IPS-18c (cell line): ENCODE measurements around the gene ZNRF3.
"Not testable (repeated sequence)": the region's sequence is repeated elsewhere in the genome, so short reads cannot be mapped to it uniquely, and the experiment has no call there.

ENCODE experiments used
- H3K4me3 ChIP-seq: 2 replicates; pipeline ENCODE4 v1.7.0; 2013; ENCODE audit warnings: low read depth, mild to moderate bottlenecking, low read length, moderate library complexity; ENCODE audit not compliant: insufficient read depth
- H3K9me3 ChIP-seq: one replicate; pipeline ENCODE4 v1.6.1; 2013; ENCODE audit warnings: mild to moderate bottlenecking, low read length, moderate library complexity; ENCODE audit not compliant: control insufficient read depth, insufficient read depth

The ZNRF3 gene

DNA sequence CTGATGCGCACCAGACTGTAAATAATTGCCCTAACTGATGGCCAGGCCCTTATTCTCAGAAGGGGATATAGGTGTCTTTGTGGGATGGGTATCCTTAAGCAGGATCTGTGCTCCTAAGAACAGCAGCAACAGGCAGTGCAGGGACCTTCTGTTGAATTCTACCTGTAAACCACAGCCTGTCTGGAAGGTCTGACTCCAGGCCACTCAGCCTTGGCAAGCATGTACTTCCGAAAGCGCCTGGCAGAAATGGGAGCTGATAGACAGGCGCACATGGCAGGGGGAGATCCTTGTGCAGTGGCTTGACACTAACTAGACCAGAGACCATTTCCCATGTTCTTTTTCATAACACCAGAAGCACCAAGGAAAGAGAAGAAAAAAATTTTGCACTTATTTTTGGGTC lies 119.2 kb downstream of the ZNRF3 start:
- Histone ChIP-seq H3K9me3 (no peaks in the 10 kb centered on the region), H3K4me3 (no peak overlapping the region)

DNA sequence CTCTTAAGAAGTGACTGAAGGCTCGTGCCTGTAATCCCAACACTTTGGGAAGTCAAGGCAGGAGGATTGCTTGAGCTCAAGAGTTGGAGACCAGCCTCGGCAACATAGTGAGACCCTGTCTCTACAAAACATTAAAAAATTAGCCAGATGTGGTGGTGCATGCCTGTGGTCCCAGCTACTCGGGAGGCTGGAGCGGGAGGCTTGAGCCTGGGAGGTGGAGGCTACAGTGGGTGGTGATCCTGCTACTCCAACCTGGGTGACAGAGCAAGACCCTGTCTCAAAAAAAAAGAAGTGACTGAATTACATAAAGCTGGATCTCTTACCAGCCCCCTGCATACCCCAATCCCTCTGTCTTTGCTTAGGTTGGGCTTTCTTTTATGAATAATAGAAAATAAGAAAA lies 120.2 kb downstream of the ZNRF3 start:
- H3K4me3 ChIP-seq = no peak overlapping the region
- no peaks in the 10 kb centered on the region for H3K9me3 ChIP-seq

DNA sequence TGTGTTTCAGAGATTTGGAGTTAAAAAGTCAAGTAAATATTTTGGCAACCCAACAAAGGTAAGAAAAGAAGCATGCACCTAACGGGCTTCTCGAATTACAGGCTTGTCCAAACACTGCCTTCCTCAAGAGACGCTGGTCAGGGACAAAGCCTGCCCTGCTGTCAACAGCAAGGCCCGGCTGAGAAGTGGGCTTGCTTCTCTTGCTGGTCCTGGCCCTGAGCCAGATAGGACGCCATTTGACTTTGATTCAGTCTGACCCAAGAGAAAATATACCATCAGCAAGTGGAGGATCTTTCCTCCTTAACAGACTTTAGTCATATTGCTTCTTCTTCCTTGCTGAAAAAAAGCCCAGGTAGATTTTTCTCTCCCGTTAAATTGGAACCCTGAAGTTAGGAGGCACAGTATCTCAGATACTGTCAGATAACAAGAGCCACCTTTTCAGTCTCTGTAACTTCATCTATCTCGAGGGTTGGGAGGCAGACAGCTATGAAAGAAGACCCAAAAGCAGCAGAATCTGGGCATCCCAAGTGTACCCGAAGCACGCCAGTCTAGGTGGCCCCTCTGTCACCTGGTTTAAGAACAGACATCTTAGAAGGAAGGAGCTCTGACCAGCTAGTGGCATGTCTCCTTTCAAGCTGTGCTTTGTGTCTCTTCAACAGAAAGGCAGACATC lies 120.7 kb downstream of the ZNRF3 start:
- Histone ChIP-seq H3K4me3 (no peak overlapping the region), H3K9me3 (no peaks in the 10 kb centered on the region)

DNA sequence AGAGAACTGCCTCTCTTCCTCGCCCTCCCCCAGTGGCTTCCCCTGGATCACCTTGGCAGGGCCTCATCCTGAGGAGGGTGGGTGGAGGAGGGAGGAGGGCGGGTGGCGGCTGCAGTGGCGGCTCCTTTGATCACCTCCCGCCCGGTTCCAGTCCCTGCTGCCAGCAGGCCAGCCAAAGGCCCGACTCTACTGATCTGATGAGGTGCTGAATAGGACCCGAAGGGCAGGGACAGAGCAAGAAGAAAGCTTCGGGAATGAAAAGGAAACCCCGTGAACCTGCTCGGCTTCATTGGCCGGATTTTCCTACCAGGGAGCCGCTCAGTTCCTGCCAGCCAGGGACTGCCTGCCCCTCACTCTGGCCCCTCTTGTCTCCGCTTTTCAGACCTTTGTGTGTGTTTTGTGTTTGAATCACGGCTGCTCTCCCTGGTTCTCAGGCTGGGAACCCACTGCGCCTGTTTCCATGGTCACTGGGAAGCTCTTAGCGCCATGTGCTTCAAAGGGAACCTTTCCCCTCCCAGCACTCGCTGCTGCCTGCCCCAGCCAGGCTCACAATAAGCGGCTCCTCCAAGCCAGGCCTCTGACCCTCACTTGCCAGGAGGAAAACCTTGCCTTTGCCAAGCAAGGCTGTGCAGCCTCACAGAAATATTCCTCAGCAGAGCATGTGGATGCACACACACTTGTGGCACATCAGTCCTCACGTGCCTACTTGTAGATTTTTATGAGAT lies 121.4 kb downstream of the ZNRF3 start:
- Histone ChIP-seq H3K4me3 (0 out of 2 replicates have a peak overlapping the region, but pooled peaks have one; percentile 2), H3K9me3 (no peaks in the 10 kb centered on the region)

DNA sequence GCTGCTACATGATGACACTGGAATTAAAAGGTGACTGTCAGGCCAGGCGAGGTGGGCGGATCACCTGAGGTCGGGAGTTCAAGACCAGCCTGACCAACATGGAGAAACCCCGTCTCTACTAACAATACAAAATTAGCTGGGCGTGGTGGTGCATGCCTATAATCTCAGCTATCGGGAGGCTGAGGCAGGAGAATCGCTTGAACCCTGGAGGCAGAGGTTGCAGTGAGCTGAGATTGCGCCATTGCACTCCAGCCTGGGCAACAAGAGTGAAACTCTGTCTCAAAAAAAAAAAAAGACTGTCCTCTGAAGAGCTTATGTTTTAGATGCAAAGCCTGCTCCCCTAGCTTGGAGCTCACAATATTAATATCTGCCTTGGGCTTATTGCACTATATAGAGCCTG lies 122.4 kb downstream of the ZNRF3 start:
- not testable (repeated sequence) for H3K4me3 ChIP-seq, H3K9me3 ChIP-seq

DNA sequence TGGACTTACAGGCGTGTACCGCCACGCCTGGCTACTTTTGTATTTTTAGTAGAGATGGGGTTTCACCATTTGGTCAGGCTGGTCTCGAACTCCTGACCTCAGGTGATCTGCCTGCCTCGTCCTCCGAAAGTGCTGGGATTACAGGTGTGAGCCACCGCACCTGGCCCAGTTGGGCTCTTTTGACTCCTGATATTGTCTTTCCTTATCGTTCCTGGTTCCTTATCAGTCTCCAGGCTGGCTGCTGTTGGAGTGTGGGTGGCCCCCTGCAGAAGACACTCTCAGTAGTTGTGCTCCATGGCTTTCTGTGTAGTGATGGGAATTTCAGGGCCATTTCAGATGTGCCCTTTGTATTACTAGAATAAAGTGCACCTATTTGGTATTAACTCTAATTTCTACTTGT lies 123.0 kb downstream of the ZNRF3 start:
- no peak overlapping the region for H3K4me3 ChIP-seq
- no peaks in the 10 kb centered on the region for H3K9me3 ChIP-seq

DNA sequence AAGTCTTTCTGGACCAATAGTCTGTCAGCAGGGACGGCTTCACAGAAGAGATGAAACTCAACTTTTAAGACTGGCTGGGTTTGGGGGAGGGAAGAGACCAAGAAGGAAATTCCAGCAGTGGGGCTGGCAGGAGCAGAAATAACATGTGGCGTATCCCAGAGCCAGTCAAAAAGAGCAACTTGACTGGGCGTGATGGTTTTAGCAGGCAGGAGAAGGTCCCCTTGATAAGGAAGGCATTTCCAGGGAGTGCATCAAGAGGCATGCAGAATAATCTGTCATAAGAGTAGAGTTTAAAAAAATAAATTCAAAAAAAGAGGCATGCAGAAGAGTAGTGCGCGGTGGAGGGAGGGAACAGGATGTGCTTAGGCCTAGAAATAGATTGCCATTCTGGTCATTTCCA lies 125.8 kb downstream of the ZNRF3 start:
- Histone ChIP-seq H3K9me3 (no peaks in the 10 kb centered on the region), H3K4me3 (no peak overlapping the region)

DNA sequence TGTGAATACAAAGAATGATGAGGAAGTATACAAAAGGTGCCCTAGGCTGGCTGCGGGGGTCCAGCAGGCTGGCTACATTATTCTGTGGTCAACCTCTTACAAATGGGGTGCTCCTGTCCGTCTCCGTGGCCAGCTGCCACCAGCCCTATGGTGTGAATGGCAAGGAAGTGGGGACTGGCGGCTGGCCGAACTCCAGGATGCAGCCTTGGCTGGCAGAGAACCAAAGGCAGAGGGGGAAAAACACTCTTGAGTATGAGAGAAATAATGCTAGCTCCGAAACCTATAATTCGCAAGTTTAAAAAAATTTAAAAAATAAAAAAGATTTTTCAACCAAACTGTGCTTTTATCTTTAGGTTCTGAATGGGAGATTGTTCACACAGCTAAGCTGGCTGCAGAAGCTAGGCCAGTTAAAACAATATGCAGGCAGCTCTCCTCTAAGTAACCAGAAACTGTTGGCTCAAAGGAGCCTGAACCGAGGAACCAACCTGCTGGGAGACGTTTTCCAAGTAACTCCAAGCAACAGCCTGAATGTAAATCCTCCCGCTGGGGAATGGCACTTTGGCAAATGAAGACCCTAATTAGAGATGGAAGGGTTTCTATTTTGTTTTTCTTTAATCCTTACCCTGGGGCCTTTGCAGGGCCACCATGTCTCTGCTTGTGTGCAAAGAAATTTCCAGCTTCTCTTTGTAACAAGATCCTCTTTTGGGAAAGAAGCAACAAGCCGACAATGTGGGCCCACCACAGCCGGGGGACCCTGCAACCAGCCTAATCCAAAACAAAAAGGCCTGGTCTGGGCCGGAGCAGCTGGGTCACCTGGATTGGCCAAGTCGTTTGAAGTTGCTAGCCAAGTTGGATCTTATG lies 128.1 kb downstream of the ZNRF3 start:
- H3K9me3 ChIP-seq = no peaks in the 10 kb centered on the region
- no peak overlapping the region for H3K4me3 ChIP-seq

DNA sequence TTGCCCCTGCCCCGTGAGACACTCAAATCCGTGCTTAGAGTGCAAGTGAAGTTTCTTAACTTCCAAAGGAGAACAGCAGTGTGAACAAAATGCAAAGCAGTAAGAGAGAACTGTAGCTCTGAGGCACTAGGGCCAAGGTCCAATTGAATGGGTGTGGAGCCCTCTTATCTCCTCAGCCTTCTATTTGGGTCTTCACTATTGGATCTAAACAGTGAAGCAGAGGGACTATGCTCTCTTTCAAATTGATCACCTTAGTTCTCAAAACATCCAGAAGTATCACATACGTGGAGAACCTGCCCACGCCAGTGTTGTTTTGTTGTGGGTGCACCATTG lies 128.7 kb downstream of the ZNRF3 start:
- no peak overlapping the region for H3K4me3 ChIP-seq

DNA sequence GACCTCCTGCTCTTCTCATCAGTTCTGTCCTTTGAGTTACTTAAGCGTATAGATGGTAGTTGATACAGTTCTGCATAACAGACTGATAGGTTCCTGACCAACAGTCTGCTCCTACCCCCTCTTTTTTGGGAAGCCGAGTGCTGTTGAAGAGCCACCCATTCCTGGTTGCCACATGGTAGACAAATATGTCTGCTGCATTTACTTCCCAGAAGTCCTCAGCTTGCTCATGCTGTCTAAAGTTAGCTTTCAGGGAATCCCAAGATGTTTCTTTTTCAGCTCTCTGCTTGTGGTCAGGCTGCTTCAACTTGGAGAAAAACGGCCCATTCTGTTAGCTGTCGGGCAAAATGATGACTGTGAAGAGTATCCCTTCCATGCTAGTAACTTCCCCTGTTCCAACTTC lies 129.6 kb downstream of the ZNRF3 start:
- H3K9me3 ChIP-seq = no peaks in the 10 kb centered on the region
- no peak overlapping the region for H3K4me3 ChIP-seq

More for the DNA sequence above, 128.7 kb downstream of the ZNRF3 start:
- H3K9me3 ChIP-seq = no peaks in the 10 kb centered on the region

DNA sequence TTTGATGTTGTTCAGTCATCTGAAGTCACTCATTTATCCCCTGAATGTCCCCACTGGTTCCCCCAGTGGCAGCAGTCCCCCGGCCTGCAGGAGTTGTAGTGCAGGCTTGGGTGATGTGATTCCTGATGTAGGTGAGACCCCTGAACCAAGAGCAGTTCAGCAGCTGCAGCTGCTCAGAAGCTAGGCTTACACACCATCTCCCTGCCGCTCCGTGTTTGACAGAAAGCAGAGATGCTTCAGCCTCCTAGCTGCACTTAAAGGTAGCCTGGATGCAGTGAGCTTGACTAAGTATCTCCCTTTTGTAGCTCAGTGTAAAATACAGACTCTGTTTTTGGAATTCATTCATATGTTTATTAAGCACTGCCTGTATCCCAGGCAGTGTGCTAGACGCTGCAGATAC lies 130.9 kb downstream of the ZNRF3 start:
- Histone ChIP-seq H3K4me3 (no peak overlapping the region), H3K9me3 (no peaks in the 10 kb centered on the region)

DNA sequence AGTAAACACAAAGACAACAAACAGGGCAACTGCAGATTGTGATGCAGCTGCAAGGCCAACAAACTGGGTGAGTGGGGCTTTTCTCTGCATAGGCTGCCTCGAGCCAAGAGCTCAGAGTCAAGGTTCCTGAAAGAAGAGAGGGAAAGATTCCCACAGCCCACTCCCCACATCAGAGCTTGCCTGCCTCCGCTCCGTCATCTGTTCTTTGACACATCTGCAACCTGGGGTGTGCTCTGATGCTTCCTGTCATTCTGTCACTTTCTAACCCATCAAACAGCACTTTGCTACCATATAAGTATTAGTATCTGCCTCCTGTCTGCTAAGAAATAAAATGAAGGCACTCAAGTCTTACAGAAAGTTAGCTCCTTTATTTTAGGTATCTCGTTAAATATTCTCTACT lies 131.4 kb downstream of the ZNRF3 start:
- Histone ChIP-seq H3K4me3 (no peak overlapping the region), H3K9me3 (no peaks in the 10 kb centered on the region)

DNA sequence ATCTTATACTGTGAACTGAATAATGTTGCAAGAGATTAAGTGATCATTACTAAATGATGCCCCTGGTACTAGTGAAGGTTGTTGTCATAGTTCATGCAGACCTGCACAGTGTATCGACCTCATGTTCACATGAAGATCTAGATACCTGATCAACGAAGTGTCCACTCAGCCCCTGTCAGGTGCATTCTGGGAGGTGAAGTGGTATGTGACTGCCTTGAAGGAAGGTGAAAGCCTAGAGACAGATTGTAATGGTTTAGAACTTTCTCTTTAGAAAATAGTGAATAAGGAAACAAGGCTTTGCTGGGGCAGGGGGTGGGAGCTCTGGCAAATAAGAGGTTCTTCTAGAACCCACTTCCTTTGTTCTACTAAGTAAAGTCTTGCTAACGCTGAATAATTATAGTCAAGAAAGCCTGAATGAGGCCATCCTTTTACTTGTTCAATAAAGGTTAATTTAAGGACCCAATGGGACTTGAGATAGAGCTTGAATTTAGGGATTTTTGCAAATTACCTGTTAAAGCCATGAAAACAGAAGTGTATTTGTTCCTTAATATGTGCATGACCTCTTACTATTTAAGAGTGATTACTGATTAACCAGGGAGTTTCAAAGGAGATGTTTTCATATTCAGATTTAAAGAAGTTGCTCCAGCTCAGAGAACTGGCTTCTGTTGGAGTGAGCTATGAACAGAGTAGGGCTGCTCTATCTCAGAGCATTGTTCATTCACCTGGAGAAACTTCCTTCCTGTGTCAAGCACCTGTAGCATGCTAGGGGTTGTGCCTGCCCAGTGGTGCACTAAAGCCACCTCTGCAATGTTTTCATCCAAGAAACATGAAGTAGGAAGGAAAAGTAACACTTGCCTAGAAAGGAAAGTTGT lies 132.9 kb downstream of the ZNRF3 start:
- Histone ChIP-seq H3K9me3 (no peaks in the 10 kb centered on the region), H3K4me3 (no peak overlapping the region)

DNA sequence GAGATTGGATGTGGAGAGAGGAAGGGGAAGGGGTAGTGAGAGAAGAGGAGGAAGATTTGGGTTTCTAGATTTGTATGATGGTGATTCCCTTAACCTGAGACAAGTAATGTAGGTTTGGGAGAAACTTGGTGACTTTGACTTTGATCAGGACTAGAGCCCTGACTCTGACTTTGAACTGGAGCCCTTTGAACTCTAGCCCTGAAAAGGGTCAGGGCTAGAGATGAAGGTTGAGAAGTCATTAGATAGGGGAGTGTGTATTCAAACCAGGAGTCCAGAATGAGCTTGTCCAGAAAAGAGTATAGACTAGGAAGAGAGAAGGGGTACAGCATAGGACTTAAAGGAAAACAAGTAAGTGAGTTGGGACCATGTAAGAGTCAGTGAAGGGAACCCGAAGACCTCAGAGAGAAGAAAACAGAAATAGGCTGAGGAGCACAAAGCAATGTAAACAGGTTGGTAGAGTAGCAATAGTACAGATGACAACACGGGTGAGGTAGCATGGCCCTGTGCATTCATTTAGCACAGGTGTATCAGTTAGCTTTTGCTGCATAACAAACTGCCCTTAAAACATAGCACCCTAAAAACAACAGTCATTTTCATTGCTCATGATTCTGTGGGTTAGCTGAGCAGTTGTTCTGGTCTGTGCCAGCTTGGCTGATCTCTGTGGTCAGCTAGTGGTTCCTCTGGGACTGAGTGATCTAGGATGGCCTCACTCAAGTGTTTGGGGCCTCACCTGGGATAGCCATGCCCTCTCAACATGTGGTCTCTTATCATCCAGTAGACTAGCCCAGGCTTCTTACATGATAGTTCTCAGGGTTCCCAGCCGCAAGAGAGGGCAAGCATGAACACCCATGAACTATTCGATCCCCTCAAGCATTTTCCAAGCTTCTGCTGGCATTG lies 135.2 kb downstream of the ZNRF3 start:
- Histone ChIP-seq H3K9me3 (no peaks in the 10 kb centered on the region), H3K4me3 (no peak overlapping the region)

DNA sequence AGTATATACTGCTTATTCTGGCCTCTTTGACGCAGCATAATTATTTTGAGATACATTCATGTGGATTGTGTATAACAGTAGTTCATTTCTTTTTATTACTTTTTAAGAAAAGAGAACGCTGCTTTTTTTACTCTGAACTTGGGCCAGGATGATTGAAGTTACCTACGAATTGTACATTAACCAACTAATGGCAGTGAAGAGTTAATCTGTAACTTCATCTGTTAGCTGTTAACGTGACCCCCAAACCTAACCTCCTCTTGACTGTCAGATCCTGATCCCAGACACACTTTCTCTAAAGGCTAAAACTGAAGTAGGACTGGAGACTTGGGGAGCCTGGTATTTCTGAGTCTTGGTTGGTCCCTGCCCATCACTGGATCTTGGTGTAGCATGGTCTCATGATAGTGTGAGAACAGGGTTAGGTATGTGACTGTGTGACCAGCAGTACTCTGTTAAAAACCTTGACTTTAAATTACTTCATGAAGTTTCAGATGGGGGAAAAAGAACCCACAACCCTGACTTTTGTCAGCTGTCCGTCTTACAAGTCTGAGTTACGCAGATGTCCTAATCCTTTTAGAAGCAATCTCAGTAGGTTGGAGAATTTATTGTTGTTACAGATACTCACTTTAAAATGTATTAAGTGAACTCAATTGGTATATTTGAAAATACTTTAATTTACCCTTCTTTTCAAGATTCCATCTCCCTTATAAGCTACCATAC lies 138.9 kb downstream of the ZNRF3 start:
- no peak overlapping the region for H3K4me3 ChIP-seq

More for the DNA sequence above, 138.9 kb downstream of the ZNRF3 start:
- H3K9me3 ChIP-seq = no peaks in the 10 kb centered on the region
